Smooth muscle cell of the brain vasculature (primary cell): ENCODE results near the gene CACNA2D3.

ENCODE experiments used
- DNase-seq: peaks from one replicate; pipeline ENCODE4 v3.0.0-alpha.2; 2012; ENCODE audit warnings: low read depth, low spot score

Gene CACNA2D3

DNA sequence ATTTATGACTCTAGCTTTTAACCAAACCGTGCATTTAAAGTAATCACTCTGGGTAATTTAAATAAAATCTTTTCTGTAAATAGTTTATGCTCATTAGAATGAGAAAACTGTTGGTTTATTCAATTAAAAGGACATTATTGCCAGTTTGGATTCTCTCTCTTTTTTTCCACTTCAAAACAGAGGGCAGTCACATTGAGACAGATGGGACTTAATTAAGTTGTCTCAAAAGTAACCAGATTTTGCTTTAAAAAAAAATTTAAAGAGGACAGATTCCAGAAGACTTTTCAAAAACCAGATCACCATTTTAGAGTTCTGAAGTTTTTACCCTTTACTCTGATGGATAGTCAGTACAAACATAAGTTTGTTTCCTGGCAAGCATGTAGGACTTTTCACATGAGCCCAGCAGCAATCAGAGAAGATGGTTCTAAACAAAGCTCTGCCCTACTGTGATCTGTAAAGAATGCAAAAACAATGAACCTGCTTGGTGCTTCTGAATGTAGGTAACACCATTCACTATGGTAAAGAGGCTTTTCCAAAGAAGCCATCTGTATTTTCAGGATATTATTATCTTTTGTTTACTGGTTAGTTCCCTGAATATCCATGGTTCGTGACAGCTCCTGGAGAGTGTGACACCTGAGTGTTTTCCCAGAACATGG lies 669.3 kb downstream of the CACNA2D3 start:
- no peak for DNase-seq

DNA sequence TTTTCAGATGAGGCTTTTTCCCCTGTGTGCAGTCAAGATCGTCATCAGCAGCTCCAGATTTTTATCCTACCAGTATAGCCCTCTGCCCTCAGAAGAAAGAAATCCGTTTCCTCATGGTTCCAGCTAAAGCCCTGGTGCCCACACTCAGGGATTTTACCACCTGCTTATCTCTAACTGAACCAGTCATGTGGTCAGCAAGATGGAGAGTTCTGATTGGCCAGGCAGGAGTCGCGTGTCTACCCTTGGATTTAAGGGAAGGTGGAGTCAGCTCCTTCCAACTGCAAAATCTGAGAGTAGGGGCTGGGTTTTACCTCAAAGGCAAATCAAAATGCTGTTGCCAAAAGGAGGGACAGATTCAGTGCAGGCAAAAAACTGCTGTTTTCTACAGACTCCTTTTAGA lies 670.2 kb downstream of the CACNA2D3 start:
- no peak for DNase-seq

GRCh38 chr3:54793171-54793570 lies 670.8 kb downstream of the CACNA2D3 start:
- no peak for DNase-seq

DNA sequence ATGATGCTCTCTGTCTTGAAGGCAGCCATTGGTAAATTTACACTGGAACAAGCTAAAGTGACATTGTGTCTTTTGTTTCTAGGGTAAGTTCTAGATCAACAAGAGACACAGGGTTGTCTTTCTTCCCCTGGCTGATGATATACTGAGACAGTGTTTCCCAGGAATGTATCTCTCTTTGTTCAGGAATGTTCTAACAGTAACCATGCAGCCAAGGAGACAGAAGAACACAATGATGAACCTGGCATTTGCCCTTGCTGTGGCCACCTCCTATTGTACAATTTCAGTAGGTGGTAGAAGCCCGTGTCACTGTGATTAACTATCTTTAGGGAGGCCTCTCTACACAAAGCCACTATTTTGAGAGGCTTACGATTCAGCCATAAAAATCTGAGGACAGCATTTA lies 674.8 kb downstream of the CACNA2D3 start:
- no peak for DNase-seq

GRCh38 chr3:54800478-54800877 lies 678.1 kb downstream of the CACNA2D3 start:
- DNase-seq = no peak

GRCh38 chr3:54801977-54802376 lies 679.6 kb downstream of the CACNA2D3 start:
- DNase-seq = no peak

GRCh38 chr3:54810401-54810800 lies 688.0 kb downstream of the CACNA2D3 start:
- no peak for DNase-seq

DNA sequence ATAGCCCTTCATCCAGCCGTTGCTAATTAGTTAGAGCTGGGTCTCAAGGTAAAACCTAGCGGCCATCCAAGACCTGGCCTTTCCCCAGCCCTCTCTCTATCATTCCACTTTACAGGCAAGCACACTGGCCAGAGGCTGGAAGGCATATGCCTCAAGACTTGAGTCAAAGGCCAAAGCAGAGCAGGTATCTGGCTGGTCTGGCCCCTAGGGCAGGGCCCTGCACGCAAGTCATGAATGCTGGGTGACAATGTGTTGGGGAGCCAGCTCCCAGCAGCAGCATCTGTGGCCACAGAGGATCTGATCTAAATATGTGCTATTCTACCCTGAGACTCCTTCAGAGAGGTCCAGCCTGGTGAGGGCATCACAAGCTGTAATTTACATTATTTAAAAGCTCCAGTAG lies 691.9 kb downstream of the CACNA2D3 start:
- no peak for DNase-seq

GRCh38 chr3:54817628-54818027 lies 695.3 kb downstream of the CACNA2D3 start:
- DNase-seq = no peak

GRCh38 chr3:54818486-54818885 lies 696.1 kb downstream of the CACNA2D3 start:
- DNase-seq = no peak

GRCh38 chr3:54818942-54819341 lies 696.6 kb downstream of the CACNA2D3 start:
- DNase-seq = no peak

DNA sequence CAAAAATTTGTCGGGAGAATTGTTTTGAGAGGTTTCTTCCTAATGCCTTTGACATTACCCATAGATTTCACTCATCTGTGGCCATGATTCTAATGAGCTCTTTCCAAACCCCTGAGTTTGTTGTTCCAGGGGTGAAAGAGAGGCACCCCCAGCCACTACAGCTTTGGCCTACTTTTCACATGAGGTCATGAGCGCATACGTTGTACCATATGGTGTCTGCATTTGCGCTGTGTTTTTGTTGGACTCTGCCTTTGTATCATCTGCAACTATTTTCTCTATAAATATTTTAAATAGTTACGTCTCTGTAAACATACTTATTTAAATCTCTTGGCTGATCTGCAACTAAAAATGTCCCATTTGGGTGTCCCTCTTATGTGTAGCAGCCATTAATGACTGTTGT lies 697.6 kb downstream of the CACNA2D3 start:
- DNase-seq = no peak

DNA sequence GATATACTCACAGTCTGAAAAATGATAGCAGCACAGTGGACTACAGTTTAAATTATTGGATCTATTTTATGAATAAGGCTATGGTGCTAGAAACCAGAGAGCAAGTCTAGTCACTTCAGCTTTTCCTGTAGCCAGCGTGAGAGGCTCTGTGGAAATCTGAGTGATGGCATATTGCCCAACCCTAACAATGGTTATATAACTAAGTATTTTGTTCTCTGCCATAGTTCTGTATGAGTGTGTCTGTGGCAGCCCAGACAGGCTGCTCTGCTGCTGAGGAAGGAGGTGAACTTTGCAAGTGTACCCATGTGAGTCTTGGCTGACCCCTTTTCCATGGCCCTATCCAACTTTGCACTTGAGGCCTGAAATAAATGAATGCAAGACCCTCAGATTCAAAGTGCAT lies 699.9 kb downstream of the CACNA2D3 start:
- peak; percentile 7 for DNase-seq

- no peak for DNase-seq
Measured at GRCh38 chr3:54826251-54826691, 703.9 kb downstream of the CACNA2D3 start.

- no peak for DNase-seq
Measured at GRCh38 chr3:54827056-54827687, 704.8 kb downstream of the CACNA2D3 start.

- no peak for DNase-seq
Measured at GRCh38 chr3:54827776-54828175, 705.4 kb downstream of the CACNA2D3 start.

DNA sequence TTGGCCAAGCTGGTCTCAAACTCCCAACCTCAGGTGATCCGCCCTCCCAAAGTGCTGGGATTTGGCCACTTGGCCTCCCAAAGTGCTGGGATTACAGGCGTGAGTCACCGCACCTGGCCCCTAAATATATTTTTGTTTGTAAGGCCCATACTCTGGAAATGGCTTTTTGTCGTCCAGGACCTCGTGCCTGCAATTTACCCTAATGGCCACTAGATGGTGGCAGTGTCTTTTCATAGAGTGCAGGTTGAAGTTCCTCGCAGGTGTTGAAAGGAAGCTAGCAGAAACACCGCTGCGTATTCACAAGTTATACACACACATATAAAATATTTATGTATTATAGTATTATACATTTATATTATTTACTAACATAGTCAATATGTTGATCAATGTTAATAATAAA lies 708.3 kb downstream of the CACNA2D3 start:
- no peak for DNase-seq

GRCh38 chr3:54831112-54831511 lies 708.8 kb downstream of the CACNA2D3 start:
- DNase-seq = no peak

DNA sequence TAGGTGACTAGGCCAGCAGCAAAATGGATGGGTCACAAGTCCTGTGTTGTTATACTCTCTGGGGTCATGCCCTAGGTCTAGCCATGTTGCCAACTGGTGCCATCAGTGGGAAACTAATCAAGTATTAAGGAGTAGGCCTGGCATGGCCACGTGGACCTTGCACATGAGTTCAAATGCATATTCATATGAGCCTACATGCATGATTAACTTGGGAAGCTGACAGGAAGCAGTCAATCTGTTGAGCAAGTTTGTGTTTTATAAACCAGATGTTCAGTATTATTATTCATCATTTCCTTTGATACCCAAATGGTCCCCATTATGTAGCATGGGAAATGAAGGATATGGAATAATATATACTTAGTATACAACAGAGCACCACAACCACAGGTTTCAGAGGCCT lies 710.5 kb downstream of the CACNA2D3 start:
- DNase-seq = no peak

DNA sequence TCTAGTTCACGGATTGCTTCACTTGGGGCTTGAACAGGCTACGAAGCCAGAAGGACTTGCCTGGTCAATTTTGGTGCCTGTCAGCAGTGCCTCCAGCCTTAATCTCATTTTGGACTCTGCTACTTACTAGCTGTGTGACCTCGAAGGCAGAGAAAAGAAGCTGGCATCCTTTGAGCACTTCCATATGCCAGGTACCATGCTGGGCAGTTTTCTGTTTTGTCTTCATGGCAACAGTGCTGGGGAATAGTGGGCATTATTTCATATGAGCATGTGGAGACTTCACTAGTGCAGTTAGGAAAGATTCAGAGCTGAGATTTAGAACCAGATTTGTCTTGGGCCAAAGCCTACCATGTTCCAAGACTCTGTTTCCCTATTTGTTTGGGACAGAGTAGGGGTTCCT lies 713.3 kb downstream of the CACNA2D3 start:
- DNase-seq = no peak

GRCh38 chr3:54836871-54837270 lies 714.5 kb downstream of the CACNA2D3 start:
- DNase-seq = no peak

- no peak for DNase-seq
Measured at GRCh38 chr3:54837964-54838363, 715.6 kb downstream of the CACNA2D3 start.

GRCh38 chr3:54841471-54841870 lies 719.1 kb downstream of the CACNA2D3 start:
- no peak for DNase-seq

- DNase-seq = no peak
Measured at GRCh38 chr3:54843352-54843751, 721.0 kb downstream of the CACNA2D3 start.
